HG03575 (cell line): Measurements from ENCODE around the gene ZNF532.

Experiments used
- ATAC-seq: cut with Tn5 transposase; IDR thresholded peaks from one replicate; pipeline ENCODE4 v1.9.1; 2021; ENCODE audit not compliant: unreplicated experiment, insufficient number of reproducible peaks, low FRiP score; ENCODE audit errors: extremely low read depth

The ZNF532 gene

GRCh38 chr18:58865701-58866065, 1.0 kb downstream of the ZNF532 start:
- ATAC-seq: no peak

- ATAC-seq: no peak
These were observed 1.5 kb downstream of the ZNF532 start for GRCh38 chr18:58866066-58866772.

GRCh38 chr18:58866773-58867150, 2.1 kb downstream of the ZNF532 start:
- ATAC-seq: no peak

DNA sequence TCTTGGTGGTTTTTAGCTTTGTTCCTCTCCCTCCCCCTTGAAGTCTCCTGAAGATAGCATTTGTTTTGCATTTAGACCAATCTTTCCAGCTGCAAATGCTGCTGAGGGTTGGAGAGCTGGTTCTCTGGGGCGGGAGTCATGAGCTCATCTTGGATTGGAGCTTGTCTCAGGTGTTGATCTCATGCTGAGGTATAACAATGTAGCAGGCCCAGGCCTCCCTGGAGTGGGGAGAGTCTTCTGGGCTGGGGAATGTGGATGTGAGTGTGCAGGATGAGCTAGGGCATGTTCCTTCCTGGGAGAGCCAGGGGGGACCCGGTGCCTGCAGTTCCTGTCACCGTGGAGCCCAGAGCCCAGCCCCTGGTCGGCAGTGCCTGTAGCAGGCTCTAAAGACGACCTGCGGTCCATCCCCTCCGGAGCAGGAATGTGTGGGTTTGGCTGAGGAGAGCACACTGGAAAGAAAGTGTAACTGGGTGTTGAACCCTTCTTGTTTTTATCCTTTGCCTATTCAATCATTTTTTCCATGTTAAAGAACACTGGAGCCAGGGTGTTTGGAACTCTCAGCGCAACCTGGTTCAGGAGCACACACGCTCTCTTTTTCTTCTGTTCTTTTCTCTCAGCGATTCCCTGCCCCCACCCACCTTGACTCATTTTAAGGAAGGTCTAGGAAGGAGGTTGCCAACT, 2.7 kb downstream of the ZNF532 start:
- no peak for ATAC-seq

DNA sequence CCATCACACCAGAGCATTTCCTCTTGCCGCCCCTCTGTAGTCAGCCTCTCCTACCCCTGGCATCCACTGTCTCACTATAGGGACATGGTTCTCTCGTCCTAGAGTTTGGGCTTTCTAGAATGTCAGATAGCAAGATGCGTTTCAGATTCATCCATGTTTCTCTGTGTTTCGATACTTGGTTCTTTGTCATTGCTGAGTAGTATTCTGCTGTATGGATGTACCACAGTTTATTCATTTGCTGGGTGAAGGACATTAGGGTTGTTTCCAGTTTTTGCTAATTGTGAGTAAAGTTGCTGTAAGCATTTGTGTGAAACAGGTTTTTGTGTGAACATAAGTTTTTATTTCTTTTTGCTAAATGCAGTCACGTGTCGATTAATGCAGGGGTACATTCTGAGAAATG, 3.8 kb downstream of the ZNF532 start:
- ATAC-seq: no peak

- no peak for ATAC-seq
These were observed 5.5 kb downstream of the ZNF532 start for GRCh38 chr18:58870130-58870529.

GRCh38 chr18:58870621-58871020, 5.9 kb downstream of the ZNF532 start:
- no peak for ATAC-seq

GRCh38 chr18:58871514-58872420, 7.1 kb downstream of the ZNF532 start:
- no peak for ATAC-seq

DNA sequence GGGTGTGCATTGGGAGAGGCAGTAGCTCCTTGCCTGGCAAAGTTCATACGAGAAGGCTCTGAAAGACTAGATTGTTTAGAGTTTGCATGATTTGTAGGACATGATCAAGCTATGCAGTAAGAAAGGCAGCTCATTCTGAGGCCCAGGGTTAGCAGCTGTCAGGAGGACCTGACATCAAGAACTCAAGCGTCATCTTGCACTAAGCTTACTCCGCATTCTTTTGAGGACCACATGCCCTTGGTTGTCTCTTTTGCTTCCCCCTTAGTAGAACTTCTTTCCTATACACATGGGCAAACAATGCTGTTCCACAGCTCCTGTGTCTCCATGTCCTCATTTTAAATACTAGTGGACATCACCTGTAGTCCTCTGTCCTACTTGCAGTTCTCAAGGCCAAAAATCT, 14.0 kb downstream of the ZNF532 start:
- no peak for ATAC-seq

- no peak for ATAC-seq
These were observed 16.8 kb downstream of the ZNF532 start for GRCh38 chr18:58881477-58881876.

DNA sequence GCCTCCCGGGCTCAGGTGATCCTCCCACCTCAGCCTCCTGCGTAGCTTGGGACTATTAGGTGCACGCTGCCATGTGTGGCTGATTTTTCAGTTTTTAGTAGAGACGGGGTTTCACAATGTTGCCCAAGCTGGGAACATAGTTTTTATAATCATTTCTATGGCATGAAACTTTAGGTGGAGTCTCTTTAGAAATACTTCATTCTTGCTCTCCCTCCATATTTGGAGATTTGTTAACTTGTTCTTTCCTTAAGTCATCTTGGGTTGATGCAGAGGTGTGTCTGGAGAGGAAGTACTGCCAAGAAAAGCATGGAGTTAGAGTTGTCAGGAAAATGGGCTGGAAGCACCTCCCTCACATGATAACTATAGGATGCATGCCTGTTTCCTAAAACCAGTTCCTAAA, 17.4 kb downstream of the ZNF532 start:
- no peak for ATAC-seq

- no peak for ATAC-seq
These were observed 18.0 kb downstream of the ZNF532 start for GRCh38 chr18:58882686-58883085.

- no peak for ATAC-seq
These were observed 20.0 kb downstream of the ZNF532 start for GRCh38 chr18:58884680-58885079.

DNA sequence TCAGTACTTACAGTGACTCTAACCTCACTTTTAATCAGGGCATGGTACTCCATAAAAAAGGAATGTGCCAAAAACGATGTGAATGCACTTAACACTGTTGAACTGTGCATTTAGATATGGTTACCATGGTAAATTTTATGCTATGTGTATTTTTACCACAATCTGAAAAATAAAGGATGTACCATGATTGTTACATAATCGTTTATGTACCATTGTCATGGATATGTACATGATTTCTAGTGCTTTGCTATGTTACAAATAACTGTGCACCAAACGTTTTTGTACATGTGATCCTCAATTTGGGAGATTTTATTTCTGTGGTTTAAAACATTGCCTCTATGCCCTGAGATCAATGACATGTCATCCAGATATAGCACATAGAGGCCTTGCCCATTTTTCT, 21.8 kb downstream of the ZNF532 start:
- no peak for ATAC-seq

DNA sequence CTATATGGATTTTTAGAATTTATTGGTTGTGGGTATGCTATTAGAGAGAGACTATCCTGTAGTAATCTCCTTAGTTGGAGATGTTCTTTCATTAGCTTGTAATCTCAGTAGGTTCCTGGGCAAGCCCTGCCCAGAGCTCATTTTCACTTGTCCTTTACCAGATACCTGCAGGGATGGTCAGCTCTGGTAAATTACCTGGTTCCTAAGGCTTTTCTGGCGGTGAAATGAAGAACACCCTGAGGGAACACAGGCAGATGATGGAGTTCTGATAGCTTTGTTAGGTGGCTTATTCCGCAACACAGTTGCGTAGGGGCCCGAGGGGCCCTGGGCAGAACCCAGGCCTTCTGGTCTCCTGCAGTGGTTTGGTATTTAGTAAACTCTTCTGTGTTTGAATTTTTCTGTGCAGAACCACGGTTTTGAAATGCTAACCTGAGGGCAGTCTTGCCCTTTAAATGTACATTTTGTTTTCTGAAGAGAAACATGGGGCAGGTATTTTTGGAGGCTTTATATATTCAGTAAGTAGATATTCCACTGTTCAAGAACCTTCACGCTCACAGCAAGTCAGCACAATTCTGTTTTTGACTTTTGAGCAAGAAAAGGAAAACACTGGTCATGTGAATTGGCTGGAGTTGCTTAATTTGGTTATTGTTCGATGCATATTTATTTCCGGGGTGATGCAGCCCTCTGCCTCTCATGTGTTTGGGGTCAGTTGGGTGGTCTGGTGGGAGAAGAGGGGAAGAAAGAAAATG, 22.4 kb downstream of the ZNF532 start:
- ATAC-seq: no peak

DNA sequence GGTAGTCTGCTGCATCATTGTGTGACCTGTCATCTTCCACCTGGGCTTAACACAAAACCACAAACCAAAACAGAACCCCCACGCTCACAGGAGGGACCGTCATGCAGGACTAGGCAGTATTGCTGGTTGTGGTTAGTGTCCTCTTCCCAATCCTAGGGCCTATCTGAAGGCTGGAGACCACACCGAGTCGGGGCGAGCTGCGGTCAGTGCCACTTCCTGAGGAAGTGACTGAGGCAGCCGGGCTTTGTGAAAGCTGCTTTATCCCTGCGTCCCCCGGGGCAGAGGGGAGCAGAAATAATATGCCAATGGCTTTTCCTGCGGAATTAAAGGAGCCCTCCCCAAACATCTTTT, 22.9 kb downstream of the ZNF532 start:
- ATAC-seq: no peak

DNA sequence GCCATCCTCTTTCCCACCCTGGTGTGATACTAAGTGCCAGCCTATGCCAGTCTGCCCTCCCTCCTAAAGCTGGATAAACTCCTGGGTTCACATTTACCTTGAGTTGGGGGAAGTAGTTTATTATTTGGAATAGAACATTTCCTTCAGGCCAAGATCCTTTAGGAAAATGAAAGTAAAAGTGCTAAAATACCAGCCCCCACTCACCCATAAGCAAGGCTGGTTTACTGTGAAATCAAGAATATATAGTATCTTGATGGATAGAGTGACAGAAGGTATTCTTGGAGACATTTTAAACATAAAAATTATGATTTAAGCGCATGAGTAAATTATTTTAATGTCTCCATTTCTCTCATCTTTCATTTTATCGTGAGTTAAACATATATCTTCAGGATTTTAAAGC, 27.1 kb downstream of the ZNF532 start:
- ATAC-seq: no peak

- no peak for ATAC-seq
These were observed 27.8 kb downstream of the ZNF532 start for GRCh38 chr18:58892488-58892887.

- ATAC-seq: no peak
These were observed 28.9 kb downstream of the ZNF532 start for GRCh38 chr18:58893388-58894099.
